Brain pericyte (primary cell): ENCODE measurements around the gene YAP1.
"Not testable (repeated sequence)": the region's sequence is repeated elsewhere in the genome, so short reads cannot be mapped to it uniquely, and the experiment has no call there.

Experiments
- DNase-seq: peaks from one replicate; pipeline ENCODE4 v3.0.0-alpha.2; 2012; ENCODE audit warnings: low read depth, low spot score

Gene YAP1

GRCh38 chr11:102239448-102239847 is 129.2 kb downstream of the YAP1 start:
- no peak for DNase-seq

GRCh38 chr11:102239911-102240310 is 129.7 kb downstream of the YAP1 start:
- no peak for DNase-seq

- DNase-seq, result no peak
Measured at GRCh38 chr11:102240502-102240901, 130.3 kb downstream of the YAP1 start.

- no peak for DNase-seq
Measured at GRCh38 chr11:102241026-102241425, 130.8 kb downstream of the YAP1 start.

DNA sequence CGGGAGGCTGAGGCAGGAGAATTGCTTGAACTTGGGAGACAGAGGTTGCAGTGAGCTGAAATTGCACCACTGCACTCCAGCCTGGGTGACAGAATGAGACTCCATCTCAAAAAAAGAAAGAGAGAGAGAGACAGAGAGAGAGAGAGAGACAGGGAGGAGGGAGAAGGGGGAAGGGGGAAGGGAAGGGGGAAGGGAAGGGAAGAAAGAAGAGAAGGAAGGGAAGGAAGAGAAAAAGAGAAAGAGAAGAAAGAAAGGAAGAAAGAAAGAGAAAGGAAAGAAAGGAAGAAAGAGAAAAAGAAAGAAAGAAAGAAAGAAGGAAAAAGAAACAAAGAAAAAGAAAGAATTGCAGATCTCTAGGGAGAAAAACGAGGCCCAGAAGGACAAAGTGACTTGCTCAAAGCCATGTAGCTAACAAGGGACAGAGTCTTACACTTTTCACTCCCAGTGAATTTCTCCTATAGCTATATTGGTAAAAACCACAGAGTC is 133.2 kb downstream of the YAP1 start:
- DNase-seq, result no peak

DNA sequence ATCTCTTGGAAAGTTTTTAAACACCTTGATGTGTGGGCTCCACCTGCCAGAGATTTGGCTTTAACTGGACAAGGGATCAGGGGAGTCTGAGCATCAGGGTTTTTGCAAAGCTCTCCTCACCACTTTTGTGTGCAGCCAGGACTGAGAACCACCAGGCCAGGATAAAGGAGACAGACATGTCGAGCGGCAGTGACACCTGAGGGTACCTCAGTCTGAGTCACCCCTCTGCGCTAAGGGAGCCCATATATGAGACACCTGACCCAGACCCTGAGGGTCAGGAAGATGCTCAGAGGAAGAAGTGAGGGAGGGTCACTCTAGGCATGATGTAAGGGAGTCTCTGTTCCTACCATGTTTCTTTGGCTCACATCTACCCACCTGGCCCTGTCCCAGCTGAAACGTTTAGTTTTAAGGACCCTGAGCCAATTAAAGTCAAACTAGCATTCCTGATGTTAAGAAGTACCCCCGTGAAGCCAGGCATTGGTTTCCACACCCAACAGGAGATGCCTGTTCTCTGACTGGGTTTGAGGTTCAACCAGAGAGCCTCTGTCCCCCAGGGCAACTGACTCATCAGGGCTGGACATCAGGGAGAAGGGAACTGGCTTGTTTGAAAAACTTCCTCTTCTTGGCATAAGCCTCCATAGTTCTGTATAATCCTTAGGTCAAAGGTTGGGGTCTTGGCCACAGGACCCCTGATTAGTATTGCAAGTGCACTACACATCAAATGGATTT is 134.6 kb downstream of the YAP1 start:
- DNase-seq, result no peak

GRCh38 chr11:102251423-102251822 is 141.2 kb downstream of the YAP1 start:
- DNase-seq, result no peak

- DNase-seq, result no peak
Measured at GRCh38 chr11:102252339-102252891, 142.2 kb downstream of the YAP1 start.

DNA sequence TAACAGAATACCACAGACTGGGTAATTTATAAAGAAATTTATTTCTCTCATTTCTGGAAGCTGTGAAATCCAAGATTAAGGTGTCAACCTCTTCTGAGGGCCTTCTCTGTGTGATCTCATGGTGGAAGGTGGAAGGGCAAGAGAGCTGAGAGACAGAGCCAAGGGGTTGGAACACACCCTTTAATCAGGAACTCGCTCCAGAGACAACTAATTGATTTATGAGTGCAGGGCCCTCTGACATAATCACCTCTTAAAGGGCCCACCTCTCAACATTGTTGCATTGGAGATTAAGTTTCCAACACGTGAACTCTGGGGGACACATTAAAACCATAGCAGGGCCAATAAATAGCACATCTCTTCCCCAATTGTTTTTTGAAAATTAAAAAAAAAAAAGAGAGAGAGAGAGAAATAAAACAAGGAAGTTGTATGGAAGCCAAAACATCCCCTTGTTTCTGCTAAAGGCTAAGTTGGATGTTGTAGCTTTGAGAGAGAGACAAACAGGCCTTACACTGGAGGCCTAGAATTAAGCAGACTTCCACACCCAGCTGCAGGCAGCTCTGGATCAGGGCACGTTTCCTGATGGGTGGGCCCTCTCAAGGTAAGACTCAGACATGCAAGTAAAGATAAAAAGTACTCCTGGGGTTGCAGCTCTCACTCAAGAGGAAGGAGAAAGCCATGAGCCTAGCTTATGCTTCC is 142.9 kb downstream of the YAP1 start:
- no peak for DNase-seq

DNA sequence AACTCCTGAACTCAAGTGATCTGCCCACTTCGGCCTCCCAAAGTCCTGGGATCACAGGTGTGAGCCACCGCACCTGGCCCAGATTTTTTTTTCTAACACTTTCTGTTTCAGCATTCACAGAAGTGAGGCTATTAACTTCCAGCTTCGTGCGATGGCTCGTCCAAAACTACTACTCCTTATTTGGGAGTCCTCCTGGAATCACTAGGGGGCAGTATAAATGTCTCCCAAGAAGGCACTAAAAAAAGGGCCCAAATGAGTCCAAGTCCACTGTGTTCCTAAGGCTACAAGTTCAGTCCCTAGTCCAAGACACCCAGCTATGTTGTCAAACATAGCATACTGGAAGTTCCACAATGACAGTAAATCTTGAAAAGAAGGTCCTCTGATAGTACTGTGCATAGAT is 143.8 kb downstream of the YAP1 start:
- DNase-seq, result no peak

GRCh38 chr11:102256251-102256650 is 146.0 kb downstream of the YAP1 start:
- no peak for DNase-seq

GRCh38 chr11:102260241-102260640 is 150.0 kb downstream of the YAP1 start:
- DNase-seq, result no peak

- no peak for DNase-seq
Measured at GRCh38 chr11:102263379-102264003, 153.2 kb downstream of the YAP1 start.

DNA sequence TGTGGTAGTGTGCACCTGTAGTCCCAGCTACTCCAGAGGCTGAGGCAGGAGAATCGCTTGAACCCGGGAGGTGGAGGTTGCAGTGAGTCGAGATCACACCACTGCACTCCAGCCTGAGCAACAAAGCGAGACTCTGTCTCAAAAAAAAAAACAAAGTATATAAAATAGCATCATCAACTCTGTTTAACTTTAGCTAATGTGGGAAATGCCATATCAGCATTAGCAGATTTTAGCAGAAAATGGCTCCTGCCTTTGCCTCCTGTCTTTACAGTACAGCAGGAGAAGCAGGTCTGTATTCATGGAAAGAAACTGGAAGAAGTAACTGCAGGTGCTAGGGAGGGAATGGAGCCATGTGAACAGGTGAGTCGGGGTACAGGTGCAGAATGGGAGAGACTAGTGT is 154.5 kb downstream of the YAP1 start:
- not testable (repeated sequence) for DNase-seq

- DNase-seq, result no peak
Measured at GRCh38 chr11:102266099-102266498, 155.9 kb downstream of the YAP1 start.

- no peak for DNase-seq
Measured at GRCh38 chr11:102267609-102268008, 157.4 kb downstream of the YAP1 start.

DNA sequence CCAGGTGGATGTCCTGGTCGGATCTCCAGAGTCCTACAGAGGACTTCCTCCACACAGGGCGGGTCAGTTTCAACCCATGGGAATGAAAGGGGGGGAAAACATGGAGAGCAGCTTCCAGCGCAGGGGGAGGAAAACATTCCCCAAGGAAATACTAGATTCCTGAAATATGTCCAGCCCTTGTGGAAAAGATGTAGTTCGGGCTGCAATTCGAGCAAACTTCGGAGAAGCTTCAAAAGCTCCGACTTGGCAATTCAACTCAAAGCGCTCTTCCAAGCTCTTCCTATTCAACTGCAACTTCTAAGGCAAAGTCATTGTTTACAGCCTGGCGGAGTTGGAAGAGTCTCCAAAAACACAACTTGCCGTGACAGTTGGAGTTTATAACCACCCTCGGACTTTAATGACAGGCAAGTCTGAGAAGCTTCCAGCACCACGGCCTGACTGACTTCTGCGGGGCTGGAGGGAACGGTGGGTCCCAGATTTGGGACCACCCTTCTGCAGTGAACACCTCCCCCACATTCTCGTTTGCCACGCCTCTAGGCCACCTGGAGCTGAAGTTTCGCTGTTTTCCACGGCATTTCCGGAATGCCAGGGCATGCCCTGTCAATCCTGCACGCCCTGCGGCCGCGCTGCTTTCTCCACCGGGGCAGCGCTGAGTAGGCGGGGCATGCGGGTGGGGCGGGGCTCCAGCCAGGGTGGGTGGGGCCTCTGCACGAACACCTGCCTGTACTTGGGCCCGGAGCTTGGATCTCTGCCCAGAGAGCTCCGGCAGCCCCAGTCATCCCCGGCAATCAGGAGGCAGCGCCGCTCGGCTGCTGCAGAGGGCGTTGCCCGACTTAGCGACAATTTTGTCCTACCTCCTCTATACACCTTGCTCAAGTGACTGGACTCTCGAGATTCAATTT is 158.1 kb downstream of the YAP1 start:
- no peak for DNase-seq

- no peak for DNase-seq
Measured at GRCh38 chr11:102268985-102269470, 158.8 kb downstream of the YAP1 start.

DNA sequence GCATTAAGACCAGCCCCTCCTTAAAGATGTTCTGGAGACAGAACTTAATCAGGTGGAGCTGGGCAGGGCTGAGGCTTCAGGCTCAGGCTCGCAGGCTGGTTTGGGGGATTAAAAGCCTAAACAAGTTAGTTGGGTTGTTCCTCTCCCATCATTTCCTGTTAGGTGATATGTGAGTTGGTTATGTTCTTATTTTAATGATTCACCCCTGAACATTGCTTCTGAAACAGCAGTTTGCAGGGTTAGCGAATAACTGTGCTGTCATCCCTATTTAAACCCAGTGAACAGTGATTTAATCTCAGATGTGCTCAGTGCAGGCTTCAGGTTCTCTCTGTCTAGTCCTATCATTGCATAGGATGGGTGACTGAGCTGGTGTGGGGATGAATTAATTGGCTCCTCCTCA is 159.7 kb downstream of the YAP1 start:
- no peak for DNase-seq

GRCh38 chr11:102272047-102272824 is 162.0 kb downstream of the YAP1 start:
- no peak for DNase-seq
